Esophagus squamous epithelium (tissue), 5 donors: ENCODE results near the gene SAMD11. TPM values are rescaled to one million over a fixed set of nuclear protein-coding genes. Genes with fewer than 3 reads are reported as not detected.

Source experiments
- DNase-seq: peaks from one replicate; lab custom pipeline; 2025; lab: John Stamatoyannopoulos, UW
- H3K27ac ChIP-seq, 4 donors: fragments of 200-600 bp; sonication (generic); one replicate each; pipeline ENCODE4 v1.5.1; 2016 to 2019; ENCODE audit warnings: mild to moderate bottlenecking in 1 of 4
- H3K27me3 ChIP-seq, 4 donors: fragments of 200-600 bp; sonication (generic); 1 replicate in 3 of 4; 2 replicates in 1 of 4; pipeline versions ENCODE4 v1.5.1 to v1.6.0; 2017 to 2021; ENCODE audit warnings: antibody characterized with exemption in 1 of 4
- H3K36me3 ChIP-seq, 3 donors: fragments of 200-600 bp; sonication (generic); one replicate each; pipeline ENCODE4 v1.5.1; 2016 to 2019
- H3K4me1 ChIP-seq, 3 donors: fragments of 200-600 bp; sonication (generic); one replicate each; pipeline ENCODE4 v1.5.1; 2017 to 2019
- H3K4me3 ChIP-seq, 4 donors: fragments of 200-600 bp; sonication (generic); 1 replicate in 3 of 4; 2 replicates in 1 of 4; pipeline ENCODE4 v1.5.1; 2016 to 2019; ENCODE audit warnings: mild to moderate bottlenecking in 2 of 4, moderate library complexity in 1 of 4
- H3K9me3 ChIP-seq, 3 donors: fragments of 200-600 bp; sonication (generic); one replicate each; pipeline ENCODE4 v1.5.1; 2016 to 2019
- CTCF ChIP-seq, 6 experiments: fragments of 450-650 bp in 4 of 6; fragments of 200-600 bp in 2 of 6; sonication (generic) in 2 of 6; IDR thresholded peaks; one replicate each; pipeline ENCODE4 v1.5.1; 2016 to 2019; ENCODE audit warnings: antibody characterized with exemption in 6 of 6, mild to moderate bottlenecking in 4 of 6, moderate library complexity in 4 of 6
- POLR2A ChIP-seq, 4 donors: fragments of 450-650 bp; IDR thresholded peaks; one replicate each; pipeline ENCODE4 v1.6.1; 2017; ENCODE audit warnings: antibody characterized with exemption in 4 of 4, mild to moderate bottlenecking in 4 of 4, moderate library complexity in 3 of 4
- WGBS, 2 donors: methylation state at CpG; one replicate each; pipeline ENCODE4 v1.1.5; 2018; 5-methylcytosine and 5-hydroxymethylcytosine counted together
- intact Hi-C: fragments of 100-400 bp; cut with DNase I; formaldehyde crosslinking; loops from one replicate; pipeline ENCODE4 v1.15.0; 2022
- total RNA-seq, 4 donors: library from RNA; depleted of rRNA; stranded (reverse); fragments of >200 nt; gene quantifications; one replicate each; pipeline ENCODE4 v1.1.0, GENCODE V29; 2016
- donor health status: DM: yes; HTN: yes; CAD: no.

The SAMD11 gene
- total RNA-seq, 4 donors from 2014 or later = 0.48 to 0.95 (median 0.57) TPM; not detected in 1

GRCh38 chr1:906600-907420, 16.9 kb upstream of the SAMD11 start:
- Histone ChIP-seq H3K36me3 (no peaks in the 10 kb centered on the region), H3K27ac (peak overlapping the region in 3 of 4 donors; percentile 14 to 64 (median 40)), H3K27me3 (peaks cover 0 to 79% (median 7%) of the 10 kb centered on the region in 4 donors), H3K4me3 (no peak overlapping the region), H3K9me3 (no peaks in the 10 kb centered on the region), H3K4me1 (peaks cover 28 to 66% (median 30%) of the 10 kb centered on the region in 3 donors)
- TF ChIP-seq POLR2A (IDR thresholded peaks at IDR 0.05) (peak in 1 of 4 donors; percentile 21), CTCF (IDR thresholded peaks at IDR 0.05) (no peak)
- no peak for DNase-seq
- WGBS, 2 donors = 8 to 21% methylated on average over 10 to 11 of the region's 20 CpGs
- intact Hi-C loops = no loop called here

- Histone ChIP-seq H3K27ac (no peak overlapping the region), H3K4me1 (peaks cover 28 to 74% (median 30%) of the 10 kb centered on the region in 3 donors), H3K9me3 (no peaks in the 10 kb centered on the region), H3K27me3 (peaks cover 0 to 79% (median 7%) of the 10 kb centered on the region in 4 donors), H3K36me3 (no peaks in the 10 kb centered on the region), H3K4me3 (no peak overlapping the region)
- WGBS, 2 donors = 87 to 88% methylated on average over 14 to 17 of the region's 17 CpGs
- no peak for TF ChIP-seq POLR2A (IDR thresholded peaks at IDR 0.05)
- TF ChIP-seq CTCF (IDR thresholded peaks at IDR 0.05) = no peak
- intact Hi-C loops = no loop called here
- no peak for DNase-seq
Observed at GRCh38 chr1:907611-908451, 15.9 kb upstream of the SAMD11 start.

- intact Hi-C loops = no loop called here
- H3K9me3 ChIP-seq = no peaks in the 10 kb centered on the region
- H3K4me3 ChIP-seq = no peak overlapping the region
- no peak for DNase-seq
- 79 to 80% methylated on average over 8 to 12 of the region's 16 CpGs for WGBS, 2 donors
- H3K36me3 ChIP-seq = no peaks in the 10 kb centered on the region
- TF ChIP-seq POLR2A (IDR thresholded peaks at IDR 0.05) (no peak), CTCF (IDR thresholded peaks at IDR 0.05) (no peak)
- H3K27ac ChIP-seq = no peak overlapping the region
- H3K27me3 ChIP-seq = peaks cover 0 to 79% (median 7%) of the 10 kb centered on the region in 4 donors
- peaks cover 28 to 74% (median 30%) of the 10 kb centered on the region in 3 donors for H3K4me1 ChIP-seq
Observed at GRCh38 chr1:908661-909060, 15.1 kb upstream of the SAMD11 start.

GRCh38 chr1:909861-910310, 13.8 kb upstream of the SAMD11 start:
- Histone ChIP-seq H3K27ac (no peak overlapping the region), H3K27me3 (peaks cover 0 to 83% (median 7%) of the 10 kb centered on the region in 4 donors), H3K4me1 (peaks cover 24 to 61% (median 28%) of the 10 kb centered on the region in 3 donors), H3K4me3 (peak overlapping the region in 2 of 4 donors; percentile 9 to 43), H3K9me3 (no peaks in the 10 kb centered on the region), H3K36me3 (no peaks in the 10 kb centered on the region)
- TF ChIP-seq CTCF (IDR thresholded peaks at IDR 0.05) = no peak
- no CpG with 5 or more reads among the region's 53 CpGs for WGBS, 2 donors
- DNase-seq = no peak
- intact Hi-C loops = no loop called here
